ENCODE measurements around the gene CTIF.
A peak's percentile ranks its signal among the peaks of the same experiment; 100 is the strongest.

The CTIF gene

GRCh38 chr18:48669991-48670750 lies 131.3 kb downstream of the CTIF start:
- no peak for DNase-seq

DNA sequence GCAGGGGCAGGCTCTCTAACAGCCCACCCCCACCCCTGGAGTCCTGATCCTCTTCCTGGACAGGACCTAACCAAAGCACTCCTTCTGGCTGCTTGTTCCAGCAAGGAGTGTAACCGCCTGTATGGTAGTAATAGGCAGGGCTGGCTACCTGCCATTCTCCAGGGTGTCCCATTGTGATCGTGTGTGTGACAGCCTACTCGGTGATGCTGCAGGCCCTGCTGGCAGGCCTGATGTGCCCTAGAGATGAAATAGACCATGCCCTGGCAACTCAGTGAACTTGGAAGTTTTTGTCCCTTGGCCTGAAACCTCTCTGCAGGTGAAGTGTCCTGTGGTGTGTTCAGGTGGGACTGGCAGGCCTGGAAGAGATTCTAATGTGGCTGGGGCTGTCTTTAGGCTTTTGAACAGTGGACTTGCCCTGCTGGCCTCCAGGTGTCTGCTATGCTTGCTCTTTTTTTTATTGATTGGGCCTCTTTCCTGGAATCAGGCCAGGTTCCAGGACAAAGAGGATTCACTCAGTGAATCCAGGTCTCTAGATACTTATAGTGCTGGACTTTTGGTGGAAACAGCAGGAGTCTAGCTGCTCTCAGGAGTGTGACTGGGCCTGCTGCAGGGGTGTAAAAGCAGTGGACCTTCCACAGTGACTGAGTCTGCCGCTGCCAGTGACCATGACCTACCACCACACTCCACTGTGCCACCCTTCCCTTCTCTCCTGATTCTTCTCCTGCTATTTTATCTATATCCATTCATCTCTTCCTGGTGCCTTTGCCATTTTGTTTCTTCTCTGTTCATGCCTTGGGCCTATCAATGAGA lies 132.1 kb downstream of the CTIF start:
- DNase-seq = no peak

- no peak for DNase-seq
Observed at GRCh38 chr18:48671561-48671945, 132.7 kb downstream of the CTIF start.

- no peak for DNase-seq
Observed at GRCh38 chr18:48672671-48673340, 134.0 kb downstream of the CTIF start.

- no peak for DNase-seq
Observed at GRCh38 chr18:48673456-48673852, 134.6 kb downstream of the CTIF start.

DNA sequence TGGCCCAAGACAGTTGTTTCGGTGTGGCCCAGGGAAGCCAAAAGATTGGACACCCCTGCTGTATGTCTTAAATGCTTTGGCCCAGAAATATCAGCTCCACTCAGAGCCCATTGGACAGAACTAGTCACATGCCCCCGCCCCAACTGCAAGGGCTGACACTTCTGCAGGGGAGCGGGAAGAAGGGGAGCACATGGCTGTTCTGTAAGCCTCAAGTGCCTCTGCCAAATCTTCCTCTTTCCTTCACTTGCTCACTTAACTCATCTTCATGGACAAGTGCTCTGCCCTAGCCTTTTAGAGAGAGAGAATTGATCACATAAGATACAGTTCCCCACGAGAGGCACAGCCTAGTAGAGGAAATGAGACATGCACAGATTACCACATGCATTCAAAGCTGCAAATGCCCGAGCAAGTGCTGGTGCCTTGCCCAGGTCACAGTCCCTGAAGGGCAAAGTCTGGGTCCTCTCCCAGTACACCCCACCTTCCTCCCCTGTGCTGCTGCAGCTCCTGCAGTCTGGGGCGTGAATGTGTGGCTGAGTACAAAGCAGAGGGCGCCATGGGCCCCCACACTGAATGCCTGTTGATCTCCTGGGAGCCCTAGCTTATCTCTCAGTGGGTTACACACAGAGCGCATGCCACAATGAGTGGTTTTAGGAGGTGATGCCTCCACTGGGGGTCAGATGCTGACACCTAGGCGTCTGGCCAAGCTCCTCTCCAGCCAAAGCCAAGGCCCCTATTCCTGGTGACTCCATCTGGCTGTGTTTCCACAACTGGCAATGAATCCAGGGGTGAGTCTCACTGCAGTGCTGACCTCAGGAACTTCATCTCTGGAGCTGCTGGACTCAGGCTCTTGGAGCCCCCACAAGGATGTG lies 135.3 kb downstream of the CTIF start:
- no peak for DNase-seq

DNA sequence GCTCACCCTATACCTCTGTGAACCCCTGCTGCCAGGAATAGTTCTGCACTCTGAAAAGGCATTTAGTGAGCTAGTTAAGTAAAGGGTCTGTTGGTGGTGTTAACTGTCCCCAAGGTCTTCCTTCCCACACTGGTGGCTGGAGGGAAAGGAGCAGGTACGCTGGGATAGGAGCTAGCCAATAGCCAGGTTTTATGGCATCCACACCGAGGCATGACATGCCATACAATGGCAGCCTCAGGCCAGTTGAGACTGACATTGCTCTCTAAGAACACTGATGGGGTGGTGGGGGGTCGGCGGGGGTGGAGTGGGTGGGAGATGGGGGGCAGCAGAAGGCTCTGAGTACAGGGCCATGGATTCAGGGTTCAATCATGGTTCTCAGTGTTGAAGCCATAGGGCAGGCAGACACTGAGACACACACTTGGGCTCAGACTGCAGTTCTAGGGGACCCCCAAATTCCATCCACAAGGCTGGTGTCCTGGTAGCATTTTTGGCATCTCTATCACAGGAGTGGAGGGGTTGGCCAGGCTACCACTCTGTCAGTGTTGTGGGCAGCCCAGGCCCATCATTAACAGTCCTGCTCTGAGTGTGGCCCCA lies 136.0 kb downstream of the CTIF start:
- DNase-seq = no peak

DNA sequence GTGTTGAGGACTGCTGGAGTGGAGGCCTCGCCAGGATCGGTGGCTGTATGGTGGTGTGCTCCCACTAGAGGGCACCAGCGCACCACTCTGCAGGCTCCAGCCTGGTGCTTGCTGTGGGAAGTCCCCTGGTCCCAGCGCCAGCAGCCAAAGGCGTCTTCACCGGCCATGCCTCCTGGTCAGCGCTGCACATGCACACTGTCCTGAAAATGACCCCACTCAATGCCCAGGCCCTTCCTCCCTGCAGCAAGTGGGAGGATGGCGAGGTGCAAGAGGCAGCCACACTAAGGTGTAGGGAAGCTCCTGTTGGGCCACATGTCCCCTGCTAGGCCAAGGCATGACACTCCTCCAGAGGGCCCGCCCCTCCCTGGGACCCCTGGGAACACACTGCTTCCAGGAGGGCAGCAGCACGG lies 136.5 kb downstream of the CTIF start:
- peak; percentile 60 for DNase-seq

GRCh38 chr18:48675912-48676311 lies 137.1 kb downstream of the CTIF start:
- no peak for DNase-seq

DNA sequence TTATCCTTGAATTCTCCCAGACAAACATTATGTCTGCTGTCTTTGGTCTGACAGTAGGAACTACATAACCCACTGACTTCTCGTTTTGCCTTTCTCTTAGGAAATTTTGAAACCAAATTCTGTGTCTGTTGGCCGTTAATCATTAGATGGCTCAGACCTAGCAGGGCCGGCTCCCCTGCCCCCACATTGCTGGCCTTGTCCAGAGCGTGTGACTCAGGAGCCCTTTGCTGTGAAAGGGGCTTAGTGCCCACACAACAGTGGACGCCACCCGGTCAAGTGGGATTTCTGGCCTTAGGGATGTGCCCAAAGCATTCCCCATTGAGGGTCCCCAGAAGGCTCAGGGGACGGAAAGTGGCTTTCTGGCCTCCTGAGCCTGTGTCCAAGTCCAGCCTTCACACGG lies 137.5 kb downstream of the CTIF start:
- DNase-seq = no peak

GRCh38 chr18:48676756-48677368 lies 138.0 kb downstream of the CTIF start:
- peak; percentile 33 for DNase-seq

GRCh38 chr18:48678237-48679115 lies 139.6 kb downstream of the CTIF start:
- no peak for DNase-seq

GRCh38 chr18:48679236-48679635 lies 140.4 kb downstream of the CTIF start:
- no peak for DNase-seq

DNA sequence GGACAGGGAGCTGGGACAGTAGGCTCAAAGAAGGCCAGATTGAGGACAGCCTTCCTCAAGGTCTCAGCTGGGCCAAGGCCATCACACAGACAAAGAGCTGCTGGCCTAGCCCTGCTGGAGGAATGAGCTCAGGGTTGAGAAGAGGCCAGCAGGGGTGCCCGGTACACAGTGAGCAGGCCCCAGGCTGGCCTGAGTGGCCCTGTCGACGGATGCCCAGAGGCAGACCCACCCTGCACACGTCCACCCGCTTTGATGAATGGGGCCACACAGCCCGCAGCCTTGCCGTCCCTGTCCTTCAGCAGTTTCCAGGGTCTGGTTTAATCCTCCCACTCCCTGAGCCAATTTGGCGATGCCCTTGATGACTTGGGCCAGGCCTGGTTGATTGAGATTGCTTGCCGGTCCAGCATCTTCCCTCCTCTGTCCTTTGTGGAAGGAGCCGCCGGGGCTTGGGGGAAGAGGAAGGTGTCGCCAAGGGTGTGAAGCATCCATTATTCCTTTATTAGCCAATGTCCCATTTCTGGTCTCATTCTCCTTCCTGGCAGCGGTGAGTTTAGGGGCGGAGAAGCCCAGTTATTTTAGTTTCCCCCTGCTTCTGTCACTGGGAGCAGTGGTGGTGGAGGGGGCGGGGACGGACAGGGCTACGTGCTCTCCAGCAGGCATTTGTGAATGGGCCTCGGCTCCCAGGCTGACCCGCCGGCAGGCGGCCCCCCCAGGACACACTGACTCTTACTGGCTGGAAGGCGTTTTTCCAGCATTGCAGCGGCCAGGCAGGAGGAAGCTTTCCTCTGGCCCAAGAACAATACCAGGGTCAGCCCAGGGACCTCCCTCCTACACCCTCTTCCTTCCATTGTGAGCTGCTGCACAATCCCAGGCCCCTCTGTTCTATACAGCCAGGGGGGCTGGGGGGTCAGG lies 141.8 kb downstream of the CTIF start:
- no peak for DNase-seq

DNA sequence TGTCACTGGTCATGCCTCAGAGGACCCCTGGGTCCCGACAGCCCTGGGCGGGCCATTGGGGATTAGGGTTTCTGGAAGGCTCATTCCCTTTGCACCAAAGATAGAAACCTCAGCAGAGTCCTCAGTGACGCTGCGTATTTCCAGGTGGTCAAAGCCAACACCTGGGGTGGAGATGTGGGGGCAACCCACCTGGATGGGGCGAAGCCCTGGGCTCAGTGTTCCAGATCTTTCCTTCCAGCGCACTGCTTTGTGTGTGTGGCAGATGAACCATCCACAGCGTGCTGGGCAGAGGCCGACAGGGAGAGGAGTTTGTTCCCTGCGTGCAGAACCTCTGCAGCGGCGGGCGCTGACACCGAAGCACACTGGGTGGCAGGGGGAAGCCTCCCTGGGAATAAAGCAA lies 143.9 kb downstream of the CTIF start:
- no peak for DNase-seq

DNA sequence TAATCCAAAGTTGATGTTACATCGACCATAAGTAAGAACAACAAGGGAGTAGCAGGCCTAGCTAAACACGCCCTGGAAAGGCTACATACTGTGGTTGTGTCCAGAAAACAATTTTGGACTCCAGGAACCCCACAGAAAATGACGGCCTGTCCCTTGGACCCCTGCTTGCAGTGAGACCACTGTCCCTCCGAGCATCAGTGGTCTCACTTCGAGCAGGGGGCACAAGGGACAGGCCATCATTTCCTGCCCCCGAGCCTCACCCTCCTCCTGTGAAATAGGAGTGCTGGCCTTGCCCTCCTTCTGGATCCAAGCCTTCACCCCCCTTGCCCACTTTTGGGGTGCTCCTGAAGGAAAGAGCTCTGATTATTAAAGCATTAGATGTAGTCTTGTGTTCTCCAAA lies 144.4 kb downstream of the CTIF start:
- no peak for DNase-seq

DNA sequence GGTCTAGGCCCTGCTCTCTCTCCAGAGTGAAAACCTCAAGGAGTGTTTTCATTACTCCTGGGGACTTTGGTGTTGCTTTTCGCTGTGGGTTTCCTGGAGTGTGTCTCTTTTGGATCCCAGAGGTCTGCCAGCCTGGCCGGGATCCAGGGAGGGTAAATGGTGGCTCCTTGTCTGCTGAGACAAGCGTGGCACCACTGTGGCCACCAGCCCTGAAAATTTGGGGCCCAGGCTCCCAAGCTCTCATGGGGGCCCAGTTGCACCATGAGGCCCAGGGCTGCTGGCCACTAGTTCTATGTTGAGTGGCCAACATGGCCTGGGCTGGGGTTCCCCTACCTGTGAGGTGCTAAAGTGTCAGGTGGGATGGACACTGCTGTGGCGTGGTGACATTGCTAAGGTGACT lies 144.8 kb downstream of the CTIF start:
- no peak for DNase-seq

DNA sequence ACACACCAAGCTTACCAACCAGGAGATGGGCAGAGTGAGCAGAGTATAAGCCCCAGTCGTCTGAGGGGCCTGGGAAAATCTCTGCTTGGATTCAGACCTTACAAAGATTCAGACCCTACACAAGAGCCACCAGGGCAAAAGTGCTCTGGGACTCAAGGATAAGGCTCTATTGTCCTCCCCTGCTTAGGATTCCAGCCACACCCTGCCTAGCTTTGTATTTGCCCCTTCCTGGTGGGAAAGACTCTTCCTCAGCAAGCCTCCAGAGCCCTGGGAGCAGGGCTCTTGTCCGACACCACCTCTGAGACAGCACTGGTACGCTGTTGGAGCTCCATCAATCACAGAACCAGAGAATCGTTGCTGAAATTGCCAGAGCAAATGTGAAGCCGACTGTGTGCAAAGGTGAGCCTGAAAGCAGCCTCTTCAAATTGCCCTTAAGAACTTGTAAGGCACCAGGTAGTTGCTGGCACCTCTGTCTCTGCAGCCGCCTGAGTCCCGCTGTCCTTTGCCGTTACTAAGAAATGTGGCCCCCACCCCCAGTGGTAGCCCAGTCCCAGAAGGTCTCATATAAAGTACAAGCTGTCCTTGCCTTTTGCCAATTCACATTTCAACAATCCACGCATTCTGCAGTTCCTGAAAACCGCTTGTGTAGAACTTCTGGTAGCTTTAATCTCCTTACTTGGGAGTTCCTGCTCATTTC lies 148.7 kb downstream of the CTIF start:
- DNase-seq = no peak

DNA sequence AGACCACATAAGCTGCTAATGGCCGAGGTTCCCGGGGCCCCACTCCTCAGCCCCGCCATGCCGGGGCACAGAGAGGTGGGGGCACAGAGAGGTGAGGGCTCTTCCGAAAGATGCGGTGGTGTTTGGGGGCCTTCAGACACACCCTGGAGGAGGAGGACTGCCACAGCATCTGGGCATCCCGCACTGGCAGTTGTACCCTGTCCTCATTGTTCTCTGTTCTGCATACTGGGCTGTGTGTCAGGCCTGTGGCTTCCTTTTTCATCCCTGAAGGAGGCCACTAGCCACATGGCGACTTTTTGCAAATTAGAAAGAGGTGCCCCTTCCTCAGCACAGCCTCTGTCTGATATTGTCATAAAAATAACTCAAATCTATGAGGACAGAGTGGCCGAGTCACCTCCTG lies 150.1 kb downstream of the CTIF start:
- no peak for DNase-seq

Data from HCEC 1CT (cell line).